EH (cell line): Measurements from ENCODE around the gene NHERF2.
A peak's percentile ranks its signal among the peaks of the same experiment; 100 is the strongest.

ENCODE experiments used
- DNase-seq: peaks from one replicate; pipeline ENCODE4 v3.0.0-alpha.2; 2015; ENCODE audit warnings: low read depth

Gene NHERF2

DNA sequence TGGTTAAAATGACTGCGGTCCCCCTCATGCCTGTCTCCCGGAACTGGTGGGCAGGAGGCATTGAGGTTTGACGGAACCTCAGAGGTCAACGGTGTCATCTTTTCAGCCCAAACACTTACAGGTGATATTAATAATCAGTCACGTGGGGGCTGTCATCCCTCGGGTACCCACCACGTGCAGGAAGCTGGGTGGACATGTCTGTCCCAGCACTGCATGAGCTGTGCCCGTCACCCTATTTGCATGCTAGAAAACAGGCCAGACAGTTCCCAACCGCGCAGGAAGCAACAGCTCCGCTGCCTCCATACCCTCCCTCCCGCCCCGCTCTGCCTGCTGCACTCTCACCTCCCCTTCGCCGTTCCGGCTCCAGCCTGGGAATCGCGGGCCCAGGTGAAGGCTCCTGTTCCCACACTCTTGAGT, 35.6 kb upstream of the NHERF2 start:
- DNase-seq = no peak

DNA sequence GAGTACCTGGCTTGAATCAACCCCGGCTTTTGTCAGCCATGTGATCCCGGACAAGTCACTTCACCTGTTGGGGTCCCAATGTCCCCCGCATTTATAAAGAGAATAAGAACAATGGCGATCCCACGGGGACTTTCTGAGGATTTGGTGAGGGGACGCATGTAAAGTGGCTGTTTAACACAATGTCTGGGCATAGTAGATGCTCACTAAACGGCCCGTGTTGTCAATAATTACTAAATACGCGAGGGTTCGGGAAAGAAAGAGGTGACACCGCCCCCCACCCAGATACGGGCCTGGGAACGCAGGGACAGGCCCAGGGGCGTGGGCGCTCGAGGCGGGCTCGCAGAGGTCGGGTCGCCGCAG, 35.1 kb upstream of the NHERF2 start:
- DNase-seq = no peak

DNA sequence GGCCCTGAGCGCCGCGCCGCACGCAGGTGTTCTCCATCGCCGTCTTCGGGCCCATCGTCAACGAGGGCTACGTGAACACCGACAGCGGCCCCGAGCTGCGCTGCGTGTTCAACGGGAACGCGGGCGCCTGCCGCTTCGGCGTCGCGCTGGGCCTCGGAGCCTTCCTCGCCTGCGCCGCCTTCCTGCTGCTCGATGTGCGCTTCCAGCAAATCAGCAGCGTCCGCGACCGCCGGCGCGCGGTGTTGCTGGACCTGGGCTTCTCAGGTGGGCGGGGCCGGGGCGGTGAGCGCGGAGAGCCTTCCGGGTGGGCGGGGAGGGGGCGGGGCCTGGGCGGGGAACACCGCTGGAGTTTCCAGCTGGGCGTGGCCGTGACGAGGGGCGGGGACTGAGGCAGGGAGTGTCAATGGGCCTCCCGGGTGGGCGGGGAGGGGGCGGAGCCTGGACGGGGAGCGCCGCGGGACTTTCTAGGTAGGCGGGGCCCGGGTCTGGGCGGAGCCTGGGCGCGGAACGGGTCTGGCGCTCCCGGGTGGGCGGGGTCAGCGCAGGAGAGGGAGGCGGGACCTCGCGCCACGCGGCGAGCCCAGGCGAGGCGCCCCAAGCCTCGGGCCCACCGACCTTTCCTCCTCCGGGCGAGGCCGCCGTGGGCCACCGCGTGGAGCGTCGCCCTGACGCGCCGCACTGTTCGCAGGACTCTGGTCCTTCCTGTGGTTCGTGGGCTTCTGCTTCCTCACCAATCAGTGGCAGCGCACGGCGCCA, 34.6 kb upstream of the NHERF2 start:
- DNase-seq = peak; percentile 88

DNA sequence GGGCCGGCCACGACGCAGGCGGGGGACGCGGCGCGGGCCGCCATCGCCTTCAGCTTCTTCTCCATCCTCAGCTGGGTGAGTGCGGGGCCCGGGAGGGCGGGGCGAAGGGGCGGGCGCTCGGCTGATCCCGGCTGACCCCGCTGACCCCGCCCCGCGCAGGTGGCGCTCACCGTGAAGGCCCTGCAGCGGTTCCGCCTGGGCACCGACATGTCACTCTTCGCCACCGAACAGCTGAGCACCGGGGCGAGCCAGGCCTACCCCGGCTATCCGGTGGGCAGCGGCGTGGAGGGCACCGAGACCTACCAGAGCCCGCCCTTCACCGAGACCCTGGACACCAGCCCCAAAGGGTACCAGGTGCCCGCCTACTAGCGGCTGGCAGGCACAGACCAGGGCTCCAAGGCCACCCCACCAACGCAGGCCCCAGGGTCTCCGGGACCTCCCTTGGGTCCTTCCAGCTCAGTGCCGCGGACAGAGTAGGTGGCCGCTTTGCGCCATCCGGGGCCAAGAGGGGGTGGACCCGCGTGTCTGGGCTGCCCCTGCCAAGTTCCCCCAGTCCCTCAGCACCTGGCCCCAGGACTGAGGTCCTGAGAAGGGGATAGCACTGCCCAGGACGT, 33.9 kb upstream of the NHERF2 start:
- DNase-seq = no peak

DNA sequence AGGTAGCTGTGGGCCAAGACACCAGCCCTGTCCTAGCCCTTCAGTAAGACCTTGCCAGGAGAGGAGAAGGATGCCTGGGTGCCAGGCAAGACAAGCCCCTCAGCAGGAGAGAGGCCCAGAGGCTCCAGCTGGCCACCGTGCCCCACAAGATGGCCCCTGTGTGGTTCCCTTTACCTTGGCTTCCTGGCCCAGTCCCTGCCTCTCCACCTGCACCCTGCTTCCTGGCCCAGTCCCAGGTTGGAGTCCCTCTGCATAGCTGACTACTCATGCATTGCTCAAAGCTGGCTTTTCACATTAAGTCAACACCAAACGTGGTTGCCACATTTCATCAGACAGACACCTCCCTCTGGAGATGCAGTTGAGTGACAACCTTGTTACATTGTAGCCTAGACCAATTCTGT, 33.0 kb upstream of the NHERF2 start:
- peak; percentile 40 for DNase-seq

DNA sequence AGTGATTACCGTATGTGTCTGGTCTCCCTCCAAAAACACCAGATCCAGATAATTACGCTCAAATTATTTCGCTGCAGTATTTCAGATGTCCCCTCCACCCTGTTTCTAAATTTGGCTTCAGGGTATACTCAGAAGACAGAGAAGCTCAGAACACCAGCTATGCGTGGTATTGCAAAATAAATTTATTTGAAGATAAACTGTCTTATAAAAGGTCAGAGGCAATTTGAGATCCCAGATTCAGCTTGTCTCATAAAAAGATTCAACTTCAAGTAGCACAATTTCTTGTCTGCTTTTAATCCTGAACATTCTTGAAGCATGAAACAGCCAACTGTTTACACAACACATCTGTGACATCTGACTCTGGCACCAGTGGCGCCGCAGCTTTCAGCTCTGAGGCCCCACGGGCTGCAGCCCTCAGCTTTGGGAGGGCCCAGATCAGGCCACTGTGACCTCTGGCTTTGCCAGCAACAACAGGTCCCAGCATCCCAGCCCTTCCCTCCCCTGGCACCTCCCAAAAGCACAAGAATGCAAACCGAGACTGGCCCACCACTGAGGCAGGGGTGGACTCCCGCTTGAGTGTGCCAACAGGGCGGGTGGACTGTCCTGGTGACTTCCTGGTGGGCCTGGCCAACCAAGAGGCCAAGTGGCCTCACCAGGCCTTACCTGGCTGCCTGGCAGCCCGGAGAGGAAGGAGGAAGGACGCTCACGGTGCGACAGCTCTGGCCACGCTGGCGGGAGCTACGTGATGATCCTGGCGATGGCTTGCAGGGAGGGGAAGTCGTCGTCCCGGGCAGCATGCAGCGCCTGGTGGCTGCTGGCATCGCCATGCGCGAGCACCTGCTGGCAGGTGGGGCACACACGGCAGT, 29.0 kb upstream of the NHERF2 start:
- DNase-seq = peak; percentile 60

DNA sequence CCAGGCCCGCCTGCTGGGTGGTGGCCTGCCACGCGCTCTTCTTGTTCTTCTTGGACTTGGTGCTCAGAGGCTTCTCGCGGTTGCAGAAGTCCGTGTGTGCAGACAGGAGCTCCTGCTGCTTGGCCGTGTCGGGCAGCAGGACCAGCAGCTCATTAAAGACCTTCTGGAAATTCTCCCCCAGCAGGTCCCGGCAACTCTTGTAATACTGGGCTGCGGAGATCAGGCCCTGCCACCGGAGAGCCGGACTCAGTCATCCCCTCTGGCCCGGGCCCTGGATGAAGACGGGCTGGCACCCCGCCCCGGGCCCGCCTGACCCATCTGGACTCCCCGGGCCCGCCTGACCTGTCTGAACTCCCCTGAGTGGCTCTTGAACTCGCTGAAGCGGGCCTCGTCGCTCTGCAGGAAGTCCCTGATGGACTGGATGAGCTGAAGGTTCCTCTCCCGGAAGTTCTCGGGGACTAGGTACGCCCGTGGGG, 28.3 kb upstream of the NHERF2 start:
- DNase-seq = no peak

DNA sequence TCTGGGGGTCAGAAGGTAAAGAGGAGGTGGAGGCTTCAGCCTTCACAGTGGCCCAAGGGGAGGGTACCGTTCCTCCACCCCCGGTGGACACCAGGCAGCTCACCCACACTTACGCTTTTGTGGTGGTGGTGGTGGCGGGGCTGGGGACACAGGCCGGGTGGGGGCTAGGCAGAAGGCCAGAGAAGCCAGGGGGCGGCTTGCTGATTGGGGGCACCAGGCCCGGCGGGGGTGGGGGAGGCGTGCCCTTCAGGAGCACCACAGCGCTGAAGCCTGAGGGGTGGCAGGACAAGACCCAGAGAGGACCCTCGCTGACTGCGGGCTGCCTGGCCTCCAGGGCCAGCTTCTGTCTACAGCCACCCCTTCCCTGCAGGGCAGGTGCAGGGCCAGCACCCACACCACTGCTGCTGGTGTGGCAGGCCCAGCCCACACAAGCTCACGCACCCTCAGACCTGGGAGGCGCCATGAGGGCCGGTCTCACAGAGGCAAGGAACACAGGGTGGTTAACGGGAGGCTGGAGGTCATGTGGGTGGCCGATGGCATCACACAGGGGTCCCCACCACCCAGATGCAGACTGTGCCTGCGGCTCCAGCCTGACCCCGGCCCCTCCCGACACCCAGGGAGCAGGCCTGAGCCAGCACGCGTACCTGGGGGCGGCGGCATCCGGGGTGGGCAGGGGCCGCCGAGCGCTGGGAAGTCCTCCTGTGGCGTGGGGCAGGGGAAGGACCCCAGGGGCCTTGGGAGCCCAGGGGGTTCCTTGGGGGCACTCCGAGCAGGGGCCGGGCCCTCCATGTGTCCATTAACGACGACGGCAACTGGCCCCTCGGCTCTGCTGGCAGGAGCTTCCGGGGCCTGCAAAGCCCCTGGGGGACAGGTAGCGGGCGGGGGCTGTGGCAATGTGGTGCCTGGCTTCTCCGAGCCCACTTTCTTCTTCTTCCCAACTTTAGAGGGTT, 27.6 kb upstream of the NHERF2 start:
- DNase-seq = no peak

DNA sequence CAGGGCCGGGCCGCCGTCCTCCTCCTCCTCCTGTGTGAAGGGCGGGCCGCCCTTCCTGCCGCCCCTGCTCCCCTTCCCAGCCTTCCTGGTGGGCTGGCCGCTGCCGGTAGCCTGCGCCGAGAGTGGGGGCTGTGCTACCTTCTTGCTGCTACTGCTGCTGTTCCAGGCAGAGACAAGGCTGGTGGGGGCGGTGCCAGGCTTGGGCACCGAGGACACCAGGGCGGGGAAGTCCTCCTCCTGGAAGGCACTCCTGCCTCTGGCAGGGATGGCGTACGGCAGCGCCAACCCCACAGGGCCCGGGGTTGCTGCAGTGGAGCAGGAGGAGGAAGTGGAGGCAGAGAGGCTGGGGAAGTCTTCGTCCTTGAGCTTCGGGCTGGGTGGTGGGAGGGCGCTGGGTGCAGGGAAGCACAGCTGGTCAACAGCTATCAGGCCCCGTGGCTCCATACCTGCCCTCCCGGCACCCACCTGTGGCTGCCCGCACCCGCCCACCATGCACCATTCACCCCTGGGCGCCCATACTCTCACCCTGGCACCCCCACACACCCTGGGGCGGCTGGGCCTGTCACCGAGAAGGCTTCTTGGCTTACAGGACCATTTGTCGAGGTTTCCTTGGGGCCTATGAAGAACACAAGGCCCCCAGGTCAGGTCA, 26.7 kb upstream of the NHERF2 start:
- DNase-seq = no peak

DNA sequence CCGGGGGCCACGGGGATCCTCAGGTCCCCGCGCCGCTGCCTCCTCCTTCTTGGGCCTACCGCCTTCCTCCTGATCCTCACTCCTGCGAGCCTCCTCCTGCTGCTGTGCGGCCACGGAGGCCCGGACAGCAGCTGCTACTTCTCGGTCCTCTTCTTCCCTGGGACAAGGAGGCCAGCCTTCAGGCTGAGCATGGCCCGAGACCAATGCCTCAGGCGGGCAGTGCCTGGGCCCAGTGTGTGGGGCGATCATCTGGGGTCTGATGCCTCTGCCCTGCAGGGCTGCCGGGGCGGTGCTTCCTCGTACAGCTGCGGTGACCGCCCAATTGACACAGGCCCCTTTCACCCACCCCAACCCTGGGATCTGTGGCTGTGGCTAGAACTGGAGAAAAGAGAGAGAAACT, 25.7 kb upstream of the NHERF2 start:
- DNase-seq = no peak

DNA sequence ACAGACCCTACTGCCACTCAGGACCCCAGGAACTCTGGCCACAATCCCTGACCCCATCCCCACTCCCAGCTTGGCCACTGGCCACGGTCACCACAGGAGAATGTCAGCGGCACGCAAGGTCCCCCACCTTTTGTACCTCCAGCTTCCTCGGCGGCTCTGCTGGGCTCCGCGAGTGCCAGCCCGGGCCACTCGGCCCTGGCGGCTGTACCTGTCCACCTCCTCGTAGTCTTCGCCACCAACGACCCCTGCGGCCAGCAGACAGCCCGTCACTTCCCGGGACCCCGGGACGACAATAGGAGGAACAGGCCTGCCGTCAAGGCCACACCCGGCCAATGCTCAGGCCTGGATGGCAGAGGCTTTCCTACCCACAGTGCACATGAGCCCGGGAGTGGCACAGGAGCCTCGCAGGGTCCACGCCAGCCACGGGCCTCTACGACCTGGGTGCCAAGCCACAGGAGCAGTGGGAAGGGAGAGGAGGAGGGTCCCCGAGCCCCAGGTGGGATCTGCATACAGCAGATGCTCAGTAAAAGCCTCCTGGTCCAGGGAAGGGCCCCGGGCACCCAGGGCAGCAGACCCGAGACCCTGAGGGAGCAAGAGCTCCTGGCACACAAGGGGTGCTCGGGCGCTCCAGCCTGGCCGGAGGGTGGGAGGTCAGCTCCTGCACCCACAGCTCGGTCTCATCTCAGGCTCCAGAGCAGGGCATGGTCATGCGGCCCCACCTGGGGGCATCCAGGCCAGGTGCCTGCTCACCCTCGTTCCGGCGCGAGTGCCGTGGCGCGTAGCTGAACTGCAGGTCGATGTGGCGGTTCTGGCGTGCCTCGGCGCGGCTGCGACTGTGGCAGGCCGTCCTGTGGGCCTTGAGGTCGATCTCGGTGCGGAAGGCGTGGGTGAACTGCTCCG, 25.0 kb upstream of the NHERF2 start:
- no peak for DNase-seq

DNA sequence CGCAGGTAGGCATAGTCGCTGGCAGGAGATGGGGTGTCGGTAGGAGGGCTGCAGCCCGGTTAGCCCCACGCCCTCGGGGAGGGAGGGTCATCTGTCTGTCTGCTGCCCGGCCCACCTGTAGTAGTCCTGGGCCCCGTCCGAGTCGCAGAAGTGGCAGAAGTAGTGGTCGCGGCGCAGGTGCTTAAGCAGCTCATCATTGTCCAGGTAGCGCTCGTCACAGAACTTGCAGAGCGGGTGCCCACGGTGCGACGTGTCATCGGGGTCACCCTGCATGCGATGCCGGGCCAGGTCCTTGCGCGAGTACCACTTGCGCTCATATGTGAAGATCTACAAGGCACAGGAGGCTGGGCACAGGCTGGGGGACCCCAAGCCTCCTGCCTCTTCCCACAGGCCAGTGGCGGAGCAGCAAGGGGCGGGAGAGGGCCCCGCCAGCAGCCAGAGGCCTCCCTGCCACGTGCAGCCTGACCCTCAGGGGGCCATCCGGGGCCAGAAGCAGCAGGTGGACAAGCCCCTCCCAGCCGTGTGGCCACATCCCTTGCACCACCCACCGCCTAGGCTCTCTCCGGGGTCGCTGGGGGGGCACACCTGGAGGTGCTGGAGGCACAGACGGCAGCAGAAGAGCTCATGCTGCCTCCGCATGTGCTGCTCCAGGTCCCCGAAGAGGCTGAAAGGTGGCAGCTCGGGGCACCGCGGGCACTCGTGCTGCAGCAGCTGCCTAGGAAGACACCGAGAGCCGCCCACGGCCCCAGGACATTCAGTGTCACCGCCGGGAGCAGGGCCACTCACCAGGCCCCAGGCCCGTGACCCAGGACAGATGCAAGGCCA, 24.1 kb upstream of the NHERF2 start:
- DNase-seq = no peak

DNA sequence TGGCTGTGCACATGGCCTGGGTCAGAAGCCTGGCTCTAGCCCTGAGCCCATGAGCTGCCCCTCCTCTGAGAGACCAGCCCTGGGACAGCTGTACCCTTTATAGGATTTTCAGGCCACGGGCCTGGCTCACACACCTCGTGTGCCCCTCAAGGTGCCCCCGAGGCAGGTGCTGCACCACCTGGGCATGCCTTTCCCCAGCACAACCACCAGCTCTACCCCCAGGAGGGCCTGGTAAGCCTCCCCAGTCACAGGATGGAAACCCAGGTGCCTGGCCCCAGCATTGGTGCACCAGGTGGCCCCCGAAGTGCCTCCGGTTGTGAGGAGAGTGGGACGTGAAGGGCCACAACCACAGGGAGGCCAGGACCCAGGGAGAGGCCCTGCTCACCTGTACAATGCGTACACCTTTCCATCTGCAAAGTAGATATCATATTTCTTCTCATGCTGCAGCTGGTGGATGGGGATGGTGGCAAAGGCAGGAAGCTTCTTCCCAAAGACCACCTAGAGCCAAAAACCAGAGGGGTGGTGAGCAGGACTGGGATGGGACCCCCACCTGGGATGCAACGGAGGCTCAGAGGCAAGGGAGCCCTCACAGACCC, 23.4 kb upstream of the NHERF2 start:
- DNase-seq = no peak

DNA sequence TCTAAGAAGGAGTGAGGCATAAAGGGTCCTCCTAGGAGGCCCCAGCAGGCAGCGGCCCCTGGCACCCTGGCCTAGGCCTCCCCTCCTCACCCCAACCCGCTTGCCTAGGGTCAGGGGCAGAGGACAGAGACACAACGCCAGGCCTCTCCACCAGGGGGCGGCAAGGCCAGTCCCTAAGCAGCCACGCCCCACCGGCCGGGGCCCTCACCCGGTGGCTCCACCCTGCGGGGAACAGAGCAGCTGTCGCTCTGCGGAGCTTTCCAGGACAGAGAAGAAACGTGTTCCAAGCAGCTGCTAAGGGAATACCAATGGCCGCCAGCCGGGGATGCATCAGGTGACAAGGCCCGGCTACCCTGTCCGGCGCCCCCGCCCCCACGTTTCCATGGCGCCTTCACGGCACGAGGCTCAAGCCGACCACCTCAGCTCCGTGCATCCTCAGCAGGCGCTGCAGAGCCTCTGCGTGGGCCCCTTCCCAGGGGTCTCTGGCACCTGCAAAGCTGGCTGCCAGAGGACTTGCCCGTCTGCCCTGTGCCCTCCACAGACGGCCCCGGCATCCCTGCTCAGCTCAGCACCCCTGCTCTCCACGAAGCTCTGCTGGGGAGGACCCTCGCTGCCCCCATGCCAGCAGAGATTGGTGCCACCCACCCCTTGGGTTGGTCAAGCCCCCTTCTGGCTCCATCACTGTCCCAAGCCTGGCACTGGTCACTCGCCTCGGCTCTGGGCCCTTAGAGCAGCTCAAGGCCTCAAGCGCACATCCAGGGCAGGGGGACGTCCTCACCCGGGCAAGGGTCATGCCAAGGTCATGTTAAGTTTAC, 22.7 kb upstream of the NHERF2 start:
- DNase-seq = peak; percentile 80

DNA sequence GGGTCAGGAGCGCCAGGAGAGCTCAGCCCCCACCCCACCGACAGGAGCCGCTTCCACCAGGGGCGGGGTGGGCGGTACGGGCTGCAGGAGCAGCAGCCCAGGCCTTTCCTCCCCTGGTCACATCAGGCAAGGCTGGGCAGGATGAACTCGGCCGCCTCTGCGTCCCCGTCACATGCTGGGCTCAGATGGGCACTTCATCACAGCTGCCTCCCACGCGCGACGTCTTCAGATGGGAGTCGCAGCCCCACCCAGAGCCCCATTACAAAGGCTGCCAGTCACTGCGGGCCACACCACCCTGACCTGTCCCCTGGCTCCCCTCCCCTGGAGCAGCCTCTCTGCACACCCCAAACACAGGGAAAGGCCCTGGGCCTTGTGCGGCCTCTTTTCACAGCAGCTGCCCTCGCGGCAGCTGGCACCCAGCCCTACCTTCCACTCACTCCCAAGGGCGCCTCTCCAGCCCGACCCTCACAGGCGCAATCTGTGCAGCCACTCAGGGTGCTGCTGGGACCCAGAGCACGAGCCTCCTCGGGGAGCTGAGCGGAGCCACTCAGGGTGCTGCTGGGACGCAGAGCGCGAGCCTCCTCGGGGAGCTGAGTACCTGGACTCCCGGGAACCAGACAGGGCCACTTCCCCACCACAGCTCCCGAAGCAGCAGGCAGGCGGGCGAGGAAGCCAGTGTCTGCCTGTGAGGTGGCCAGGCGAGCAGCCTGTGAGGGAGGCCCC, 21.7 kb upstream of the NHERF2 start:
- no peak for DNase-seq

DNA sequence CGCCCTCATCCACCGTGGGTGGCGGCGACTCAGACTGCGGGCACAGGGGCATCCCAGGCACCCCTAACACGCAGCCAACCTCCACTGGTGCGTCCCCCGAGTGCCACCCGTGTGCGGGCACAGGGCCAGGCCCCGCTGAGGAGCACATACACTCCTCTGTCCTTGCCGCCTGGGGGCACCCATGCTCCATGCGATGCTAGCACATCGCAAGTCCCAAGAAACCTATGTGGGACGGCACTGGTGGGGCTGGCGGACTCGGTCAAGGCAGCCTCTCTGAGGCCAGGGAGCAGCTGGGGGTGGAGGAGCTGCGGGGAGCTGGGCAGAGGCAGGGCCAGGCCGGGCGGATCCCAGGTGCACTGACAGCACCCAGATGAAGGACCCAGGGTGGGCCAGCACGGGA, 21.1 kb upstream of the NHERF2 start:
- DNase-seq = no peak

DNA sequence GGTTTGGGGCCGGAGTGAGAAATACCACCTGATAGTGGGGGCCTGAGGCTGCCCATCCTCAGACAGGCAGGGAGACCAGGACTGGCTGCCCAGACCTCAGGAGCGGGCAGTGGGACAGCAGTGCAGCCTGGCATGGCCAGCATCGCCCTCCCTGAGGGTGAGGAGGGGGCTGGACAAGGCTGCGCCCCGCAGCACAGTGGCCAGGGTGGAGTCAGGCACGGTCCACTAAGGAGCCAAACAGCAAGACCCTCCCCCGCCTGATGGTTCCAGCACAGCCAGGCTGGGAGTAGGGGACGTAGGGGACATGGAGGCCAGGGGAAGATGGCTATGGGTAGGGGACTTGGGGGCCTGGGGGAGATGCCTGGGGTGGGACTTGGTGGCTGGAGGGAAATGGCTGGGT, 20.4 kb upstream of the NHERF2 start:
- DNase-seq = no peak
